ENCODE measurements around the gene TNFRSF14. TPM values are rescaled to one million over a fixed set of nuclear protein-coding genes. Genes with fewer than 3 reads are reported as not detected.

TNFRSF14 gene
- total RNA-seq, 1 experiment from 2014 or later = 0.57 TPM

DNA sequence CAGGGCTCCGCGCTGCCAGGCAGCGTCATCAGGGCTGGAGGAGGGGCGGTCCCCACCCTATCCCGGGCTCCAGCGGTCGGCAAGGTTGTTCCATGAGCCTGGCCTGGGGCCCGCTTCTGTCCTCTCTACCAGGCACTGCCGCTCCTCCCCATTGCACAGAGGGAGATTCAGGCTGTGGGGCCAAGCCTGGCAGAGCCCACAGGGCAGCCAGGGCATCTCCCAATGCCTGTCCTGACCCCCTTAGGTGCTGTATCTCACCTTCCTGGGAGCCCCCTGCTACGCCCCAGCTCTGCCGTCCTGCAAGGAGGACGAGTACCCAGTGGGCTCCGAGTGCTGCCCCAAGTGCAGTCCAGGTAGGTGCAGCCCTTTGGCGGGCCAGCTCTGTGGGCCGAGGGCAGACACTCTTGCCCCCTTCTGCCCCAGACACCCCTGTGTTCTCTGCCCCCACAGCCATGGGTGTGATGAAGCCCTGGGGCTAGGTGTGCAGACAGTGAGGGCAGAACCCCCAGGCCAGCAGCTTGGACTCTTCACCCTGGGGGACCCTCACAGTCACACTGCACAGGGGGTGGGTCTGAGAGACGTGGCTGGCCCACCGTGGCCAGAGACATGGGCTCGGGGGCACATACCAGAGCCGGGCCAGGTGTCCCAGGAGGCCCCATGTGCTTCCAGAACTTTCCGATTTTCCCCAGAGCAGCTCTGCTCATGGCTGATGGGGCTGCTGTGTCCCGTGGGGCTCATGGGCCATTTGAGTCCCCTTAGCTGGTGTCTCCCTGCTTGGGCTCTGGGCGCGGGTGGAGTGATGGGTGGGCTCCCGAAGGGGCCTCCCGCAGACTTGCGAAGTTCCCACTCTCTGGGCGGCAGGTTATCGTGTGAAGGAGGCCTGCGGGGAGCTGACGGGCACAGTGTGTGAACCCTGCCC is 1.6 kb downstream of the TNFRSF14 start:
- Mint-ChIP-seq H3K27ac (no peak overlapping the region), H3K36me3 (ENCODE audit: insufficient read depth in 1 of 3, low read depth in 3 of 3) (no peaks in the 10 kb centered on the region), H3K4me1 (peaks cover 9 to 10% of the 10 kb centered on the region in 2 experiments), H3K4me3 (no peak overlapping the region), H3K27me3 (ENCODE audit: low read depth) (peaks cover 2% of the 10 kb centered on the region; the same call in 1 of the 2 replicates), H3K9me3 (no peaks in the 10 kb centered on the region; a peak in 1 of 5 replicates)
- Histone ChIP-seq H4K8ac (replicated peaks; ENCODE audit: insufficient read length, low read depth, low read length) (no peak overlapping the region), H3K4me2 (ENCODE audit: insufficient read depth, insufficient read length, low read length) (no peak overlapping the region), H3K79me1 (ENCODE audit: insufficient read depth, low read depth, low read length, poor library complexity, severe bottlenecking) (no peaks in the 10 kb centered on the region), H3K23me2 (ENCODE audit: insufficient read length, low read depth, low read length, poor library complexity, severe bottlenecking) (no peaks in the 10 kb centered on the region), H4K5ac (ENCODE audit: insufficient read length, low read depth, low read length) (no peak overlapping the region), H4K91ac (ENCODE audit: insufficient read length, low read depth, low read length) (no peak overlapping the region), H2AFZ (ENCODE audit: low read length) (no peak overlapping the region), H2BK12ac (ENCODE audit: insufficient read length, low read depth, low read length) (no peak overlapping the region), H2BK20ac (ENCODE audit: low read depth, low read length, poor library complexity, severe bottlenecking) (no peak overlapping the region), H3K27ac (ENCODE audit: insufficient read length, low read depth, low read length) (no peak overlapping the region), H3K18ac (ENCODE audit: insufficient read length, low read depth, low read length) (no peak overlapping the region), H2BK5ac (ENCODE audit: insufficient read length, low read length) (no peak overlapping the region), H3K79me2 (ENCODE audit: insufficient read depth, low read length) (no peaks in the 10 kb centered on the region), H3T11ph (ENCODE audit: low read length) (no peak overlapping the region), H4K20me1 (ENCODE audit: control insufficient read depth, insufficient read depth, insufficient read length) (no peaks in the 10 kb centered on the region), H3K56ac (ENCODE audit: insufficient read length, low read depth, low read length) (no peak overlapping the region), H2BK15ac (ENCODE audit: low read depth, low read length) (no peak overlapping the region), H3K9ac (ENCODE audit: extremely low read depth, insufficient read length, low read length) (no peak overlapping the region), H3K14ac (ENCODE audit: insufficient read depth, low read length) (no peak overlapping the region), H3K27me3 (ENCODE audit: insufficient read depth, low read length) (no peaks in the 10 kb centered on the region), H3K4ac (ENCODE audit: low read depth, low read length) (no peak overlapping the region), H2BK120ac (ENCODE audit: low read depth, low read length, poor library complexity, severe bottlenecking) (no peak overlapping the region), H3K9me3 (ENCODE audit: control insufficient read depth, low read depth, low read length) (no peaks in the 10 kb centered on the region), H3K23ac (ENCODE audit: insufficient read length, low read depth, low read length) (no peak overlapping the region), H2AK5ac (ENCODE audit: insufficient read length, low read length) (no peak overlapping the region), H3K4me1 (ENCODE audit: insufficient read depth, low read length) (no peaks in the 10 kb centered on the region)
- TF ChIP-seq, protein P1, sequence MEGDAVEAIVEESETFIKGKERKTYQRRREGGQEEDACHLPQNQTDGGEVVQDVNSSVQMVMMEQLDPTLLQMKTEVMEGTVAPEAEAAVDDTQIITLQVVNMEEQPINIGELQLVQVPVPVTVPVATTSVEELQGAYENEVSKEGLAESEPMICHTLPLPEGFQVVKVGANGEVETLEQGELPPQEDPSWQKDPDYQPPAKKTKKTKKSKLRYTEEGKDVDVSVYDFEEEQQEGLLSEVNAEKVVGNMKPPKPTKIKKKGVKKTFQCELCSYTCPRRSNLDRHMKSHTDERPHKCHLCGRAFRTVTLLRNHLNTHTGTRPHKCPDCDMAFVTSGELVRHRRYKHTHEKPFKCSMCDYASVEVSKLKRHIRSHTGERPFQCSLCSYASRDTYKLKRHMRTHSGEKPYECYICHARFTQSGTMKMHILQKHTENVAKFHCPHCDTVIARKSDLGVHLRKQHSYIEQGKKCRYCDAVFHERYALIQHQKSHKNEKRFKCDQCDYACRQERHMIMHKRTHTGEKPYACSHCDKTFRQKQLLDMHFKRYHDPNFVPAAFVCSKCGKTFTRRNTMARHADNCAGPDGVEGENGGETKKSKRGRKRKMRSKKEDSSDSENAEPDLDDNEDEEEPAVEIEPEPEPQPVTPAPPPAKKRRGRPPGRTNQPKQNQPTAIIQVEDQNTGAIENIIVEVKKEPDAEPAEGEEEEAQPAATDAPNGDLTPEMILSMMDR (conservative IDR thresholded peaks at IDR 0.05) = no peak
- no peak for DNase-seq
- WGBS (ENCODE audit: extremely low coverage, insufficient read length, low lambda C conversion rate) = no CpG with 5 or more reads among the region's 30 CpGs
